Breast epithelium (tissue), 3 donors: ENCODE measurements around the gene REL.

ENCODE experiments used
- POLR2A ChIP-seq: fragments of 450-650 bp; IDR thresholded peaks from one replicate; pipeline ENCODE4 v1.6.1; 2016; ENCODE audit warnings: antibody characterized with exemption, mild to moderate bottlenecking, moderate library complexity
- POLR2AphosphoS5 ChIP-seq, 3 donors: sonication (generic); formaldehyde crosslinking; IDR thresholded peaks; one replicate each; pipeline ENCODE4 v1.6.1; 2017; ENCODE audit warnings: antibody characterized with exemption in 3 of 3
- TF ChIP-seq, protein P1 (sequence below), 3 donors: fragments of 450-650 bp; IDR thresholded peaks; one replicate each; pipeline ENCODE4 v1.5.1; 2016 to 2017; ENCODE audit warnings: antibody characterized with exemption in 3 of 3, mild to moderate bottlenecking in 3 of 3, moderate library complexity in 3 of 3

DNA sequence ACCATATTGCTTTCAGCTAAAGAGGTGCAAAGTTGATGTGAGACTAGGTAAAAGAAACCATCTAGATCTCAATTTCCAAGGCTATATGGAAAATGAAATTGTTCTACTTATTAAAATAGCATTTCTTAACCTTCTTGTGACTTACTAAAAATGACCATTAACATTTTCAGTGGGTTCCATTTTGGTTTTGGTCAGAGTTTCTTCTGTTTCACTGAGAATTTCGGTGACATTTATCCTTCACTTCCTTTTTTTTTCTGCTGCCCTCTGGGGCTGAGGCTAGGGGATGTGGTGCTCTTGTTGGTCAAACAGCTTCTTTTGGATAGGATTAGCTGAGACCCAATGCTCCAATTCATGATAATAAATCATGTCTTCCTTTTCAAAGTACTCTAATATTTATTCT, 44.3 kb upstream of the REL start:
- TF ChIP-seq POLR2A (no peak), POLR2AphosphoS5 (IDR thresholded peaks at IDR 0.05) (no peak)
- TF ChIP-seq, protein P1, sequence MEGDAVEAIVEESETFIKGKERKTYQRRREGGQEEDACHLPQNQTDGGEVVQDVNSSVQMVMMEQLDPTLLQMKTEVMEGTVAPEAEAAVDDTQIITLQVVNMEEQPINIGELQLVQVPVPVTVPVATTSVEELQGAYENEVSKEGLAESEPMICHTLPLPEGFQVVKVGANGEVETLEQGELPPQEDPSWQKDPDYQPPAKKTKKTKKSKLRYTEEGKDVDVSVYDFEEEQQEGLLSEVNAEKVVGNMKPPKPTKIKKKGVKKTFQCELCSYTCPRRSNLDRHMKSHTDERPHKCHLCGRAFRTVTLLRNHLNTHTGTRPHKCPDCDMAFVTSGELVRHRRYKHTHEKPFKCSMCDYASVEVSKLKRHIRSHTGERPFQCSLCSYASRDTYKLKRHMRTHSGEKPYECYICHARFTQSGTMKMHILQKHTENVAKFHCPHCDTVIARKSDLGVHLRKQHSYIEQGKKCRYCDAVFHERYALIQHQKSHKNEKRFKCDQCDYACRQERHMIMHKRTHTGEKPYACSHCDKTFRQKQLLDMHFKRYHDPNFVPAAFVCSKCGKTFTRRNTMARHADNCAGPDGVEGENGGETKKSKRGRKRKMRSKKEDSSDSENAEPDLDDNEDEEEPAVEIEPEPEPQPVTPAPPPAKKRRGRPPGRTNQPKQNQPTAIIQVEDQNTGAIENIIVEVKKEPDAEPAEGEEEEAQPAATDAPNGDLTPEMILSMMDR (IDR thresholded peaks at IDR 0.05) = no peak
